HFF-Myc (cell line): ENCODE results near the gene HERPUD2.
"Not testable (repeated sequence)": the region's sequence is repeated elsewhere in the genome, so short reads cannot be mapped to it uniquely, and the experiment has no call there.

Experiments used
- DNase-seq: peaks from one replicate; pipeline ENCODE4 v3.0.0-alpha.2; 2011; ENCODE audit warnings: low read depth; ENCODE audit errors: extremely low read depth
- H3K4me3 ChIP-seq: replicated peaks from 2 replicates; pipeline ENCODE4 v1.5.1; 2011; ENCODE audit warnings: low read depth, mild to moderate bottlenecking, control low read depth, low read length
- CTCF ChIP-seq: IDR thresholded peaks from 2 replicates; pipeline ENCODE4 v1.5.1; 2012; ENCODE audit warnings: mild to moderate bottlenecking, low read depth, low read length, control low read depth; ENCODE audit errors: missing control alignments

Gene HERPUD2

GRCh38 chr7:35695987-35696386 is 1.1 kb upstream of the HERPUD2 start:
- no peak for TF ChIP-seq CTCF
- DNase-seq: no peak
- H3K4me3 ChIP-seq: peak overlapping the region; percentile 59

GRCh38 chr7:35695473-35695850 is 527 bp upstream of the HERPUD2 start:
- DNase-seq: no peak
- peak overlapping the region; percentile 59 for H3K4me3 ChIP-seq
- no peak for TF ChIP-seq CTCF

- no peak for TF ChIP-seq CTCF
- DNase-seq: no peak
- H3K4me3 ChIP-seq: peak overlapping the region; percentile 59
Observed at GRCh38 chr7:35694161-35694783, 663 bp downstream of the HERPUD2 start.

- no peak overlapping the region for H3K4me3 ChIP-seq
- no peak for DNase-seq
- no peak for TF ChIP-seq CTCF
Observed at GRCh38 chr7:35691827-35692307, 3.1 kb downstream of the HERPUD2 start.

GRCh38 chr7:35691366-35691765 is 3.6 kb downstream of the HERPUD2 start:
- no peak for DNase-seq
- no peak for TF ChIP-seq CTCF
- no peak overlapping the region for H3K4me3 ChIP-seq

GRCh38 chr7:35690614-35691013 is 4.3 kb downstream of the HERPUD2 start:
- DNase-seq, H3K4me3 ChIP-seq: not testable (repeated sequence)

- no peak overlapping the region for H3K4me3 ChIP-seq
- DNase-seq: no peak
- no peak for TF ChIP-seq CTCF
Observed at GRCh38 chr7:35685781-35686180, 9.2 kb downstream of the HERPUD2 start.
